Aorta (tissue), 5 donors: Measurements from ENCODE around the gene CD40. TPM values are rescaled to one million over a fixed set of nuclear protein-coding genes. Genes with fewer than 3 reads are reported as not detected.

Experiments
- ATAC-seq: fragments of 200-7000 bp; cut with Tn5 transposase; one replicate; pipeline ENCODE4 v1.9.1; 2022; ENCODE audit warnings: moderate library complexity; ENCODE audit not compliant: low FRiP score
- DNase-seq, 2 donors: peaks; one replicate each; pipeline ENCODE4 v3.0.0-alpha.2; 2020
- H3K27ac ChIP-seq, 2 donors: one replicate each; pipeline ENCODE4 v1.5.1; 2013; ENCODE audit warnings: low read length in 2 of 2, mild to moderate bottlenecking in 2 of 2, moderate library complexity in 2 of 2, control low read depth in 1 of 2, inconsistent platforms in 1 of 2, low read depth in 1 of 2
- H3K27me3 ChIP-seq, 2 donors: one replicate each; pipeline ENCODE4 v1.6.1; 2013; ENCODE audit warnings: control low read depth in 1 of 2, low read length in 1 of 2, mild to moderate bottlenecking in 1 of 2, moderate library complexity in 1 of 2; ENCODE audit not compliant: insufficient read depth in 2 of 2, control insufficient read depth in 1 of 2
- H3K36me3 ChIP-seq, 2 donors: one replicate each; pipeline ENCODE4 v1.6.1; 2013; ENCODE audit warnings: control low read depth in 1 of 2, low read length in 1 of 2, mild to moderate bottlenecking in 1 of 2; ENCODE audit not compliant: insufficient read depth in 2 of 2, control insufficient read depth in 1 of 2
- H3K4me1 ChIP-seq, 2 donors: one replicate each; pipeline ENCODE4 v1.6.1; 2013; ENCODE audit warnings: low read length in 2 of 2, control low read depth in 1 of 2, mild to moderate bottlenecking in 1 of 2, moderate library complexity in 1 of 2; ENCODE audit not compliant: insufficient read depth in 2 of 2, control insufficient read depth in 1 of 2
- H3K4me3 ChIP-seq, 2 donors: one replicate each; pipeline ENCODE4 v1.5.1; 2013; ENCODE audit warnings: low read length in 2 of 2, control low read depth in 1 of 2, mild to moderate bottlenecking in 1 of 2
- H3K9me3 ChIP-seq: one replicate; pipeline ENCODE4 v1.6.1; 2013; ENCODE audit warnings: mild to moderate bottlenecking, low read length; ENCODE audit not compliant: control insufficient read depth
- WGBS, 2 donors: extraction: QIAGEN DNeasy Blood & Tissue Kit; methylation state at CpG; one replicate each; pipeline ENCODE4 v1.1.7; 2013; 5-methylcytosine and 5-hydroxymethylcytosine counted together
- intact Hi-C, 2 donors: fragments of 100-400 bp; cut with DNase I; formaldehyde crosslinking; loops; one replicate each; pipeline versions ENCODE4 v1.14.2 to v1.15.0; 2022
- polyA plus RNA-seq, 2 donors: library from polyadenylated mRNA; stranded (reverse); fragments of 200-250 nt; gene quantifications; one replicate each; pipeline ENCODE4 v1.2.3, GENCODE V29; 2013
- total RNA-seq, 2 donors: library from RNA; stranded (reverse); fragmentation: NEBNext Ultra II Directional; extraction: Animal tissue kit (Norgen Biotek cat#: 25700); gene quantifications; one replicate each; pipeline ENCODE4 v1.2.1, GENCODE V29; 2021
- donor health status: healthy with polysubstance abuse.
- donor health status: Bipolar disorder and iron deficiency.
- donor health status: DM: no; HTN: no; CAD: no.
- donor health status: DM: no; HTN: no; CAD: no.
- donor health status: DM: yes; HTN: yes; CAD: no.

The CD40 gene
- total and polyA plus RNA-seq, 4 donors = 8.6 to 47.7 (median 28.5) TPM

DNA sequence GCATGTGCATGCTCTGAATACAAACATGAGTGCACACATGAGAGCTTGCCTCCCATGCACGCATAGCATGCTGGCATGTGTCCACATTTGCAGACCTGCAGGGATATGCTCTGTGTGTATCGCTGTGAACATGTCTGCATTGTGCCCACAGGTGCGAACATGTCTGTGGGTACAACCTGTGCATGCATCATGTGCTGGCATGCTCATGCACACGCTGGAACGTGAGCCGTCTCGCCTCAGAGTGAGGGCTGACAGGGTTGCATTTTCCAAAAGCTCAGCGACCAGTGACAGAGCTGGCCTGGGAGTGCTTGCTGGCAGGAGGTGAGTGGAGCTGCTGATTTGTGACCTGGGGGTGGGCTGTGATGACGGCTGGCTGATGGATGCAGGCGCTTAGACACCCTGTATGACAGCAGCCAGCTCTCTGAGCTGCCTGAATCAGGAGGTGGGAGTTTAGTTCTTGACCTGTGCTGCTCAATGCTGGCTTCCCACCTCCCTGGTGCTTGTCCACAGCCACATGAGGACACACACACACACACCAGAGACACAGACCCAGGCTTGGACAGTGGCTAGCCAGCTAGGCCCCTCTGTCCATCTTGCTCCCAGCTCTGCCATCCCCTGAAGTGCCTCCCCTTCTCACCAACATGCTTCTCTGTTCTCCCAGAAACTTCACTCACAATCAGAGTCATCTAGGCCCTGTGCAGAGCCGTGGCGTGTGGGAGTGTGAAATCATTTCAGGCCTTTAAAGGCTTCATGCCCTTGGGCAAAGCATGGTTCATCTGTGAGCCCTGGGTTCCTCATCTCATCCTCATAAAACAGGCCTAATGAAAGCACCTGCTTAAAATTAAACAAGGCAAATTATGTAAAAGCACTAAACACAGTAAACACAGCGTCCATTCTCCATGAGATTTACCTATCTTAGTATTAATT lies 51.4 kb downstream of the CD40 start:
- ATAC-seq = no peak
- WGBS, 2 donors = 47 to 48% methylated on average over 13 of the region's 13 CpGs
- Histone ChIP-seq H3K27me3 (no peaks in the 10 kb centered on the region), H3K36me3 (no peaks in the 10 kb centered on the region), H3K9me3 (peaks cover 2% of the 10 kb centered on the region), H3K4me1 (no peaks in the 10 kb centered on the region), H3K27ac (no peak overlapping the region), H3K4me3 (no peak overlapping the region)
- DNase-seq = no peak
- intact Hi-C loops = loop anchor here in 1 of 2 donors (10.0 kb wide), 1 partner anchor 145 kb away; the partner anchor contains the start of gene SLC12A5

DNA sequence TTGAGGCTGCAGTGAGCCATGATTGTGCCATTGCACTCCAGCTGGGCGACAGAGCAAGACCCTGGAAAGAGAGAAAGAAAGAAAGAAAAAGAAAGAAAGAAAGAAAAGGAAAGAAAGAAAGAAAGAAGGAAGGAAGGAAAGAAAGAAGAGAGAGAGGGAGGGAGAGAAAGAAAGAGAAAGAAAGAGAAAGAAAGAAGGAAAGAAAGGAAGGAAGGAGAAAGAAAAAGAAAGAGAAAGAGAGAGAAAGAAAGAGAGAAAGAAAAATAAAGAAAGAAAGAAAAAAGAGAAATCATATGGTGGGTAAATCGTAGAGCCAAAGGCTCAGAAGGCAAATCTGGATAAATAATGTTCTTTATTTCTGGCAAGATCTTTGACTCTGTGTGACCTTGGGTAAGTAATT lies 53.4 kb downstream of the CD40 start:
- DNase-seq (no peak), ATAC-seq (no peak)
- intact Hi-C loops = loop anchor here in 1 of 2 donors (10.0 kb wide), 1 partner anchor 147 kb away; the partner anchor contains the start of gene SLC12A5
- Histone ChIP-seq H3K9me3 (peaks cover 2% of the 10 kb centered on the region), H3K36me3 (no peaks in the 10 kb centered on the region), H3K27ac (no peak overlapping the region), H3K27me3 (peaks cover 0 to 4% of the 10 kb centered on the region in 2 donors), H3K4me3 (no peak overlapping the region), H3K4me1 (no peaks in the 10 kb centered on the region)
- 58 to 64% methylated on average over 2 of the region's 2 CpGs for WGBS, 2 donors

DNA sequence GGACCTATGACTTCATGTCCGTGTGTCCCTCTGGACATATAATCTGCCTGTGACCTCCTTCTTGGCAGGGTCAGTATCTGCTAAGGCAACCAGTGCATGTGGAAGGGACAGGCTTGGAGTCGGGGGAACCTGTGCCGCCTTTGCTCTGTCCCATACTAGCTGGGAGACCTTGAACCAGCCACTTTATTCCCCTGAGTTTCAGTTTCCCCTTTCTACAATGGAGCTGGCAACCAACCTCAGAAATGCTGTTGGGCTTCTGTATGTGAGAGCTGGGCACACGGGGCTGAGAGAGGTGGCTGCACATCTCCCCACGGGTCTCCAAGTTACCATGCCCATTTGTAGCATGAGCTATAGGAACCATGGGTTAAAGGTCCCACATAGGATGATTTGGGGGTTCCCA lies 53.8 kb downstream of the CD40 start:
- Histone ChIP-seq H3K36me3 (no peaks in the 10 kb centered on the region), H3K9me3 (peaks cover 2% of the 10 kb centered on the region), H3K4me1 (no peaks in the 10 kb centered on the region), H3K27ac (no peak overlapping the region), H3K4me3 (no peak overlapping the region), H3K27me3 (peaks cover 0 to 4% of the 10 kb centered on the region in 2 donors)
- WGBS, 2 donors = 50 to 53% methylated on average over 5 of the region's 5 CpGs
- intact Hi-C loops = loop anchor here in 1 of 2 donors (10.0 kb wide), 1 partner anchor 147 kb away; the partner anchor contains the start of gene SLC12A5
- ATAC-seq (no peak), DNase-seq (peak in 1 of 2 donors; percentile 10)

DNA sequence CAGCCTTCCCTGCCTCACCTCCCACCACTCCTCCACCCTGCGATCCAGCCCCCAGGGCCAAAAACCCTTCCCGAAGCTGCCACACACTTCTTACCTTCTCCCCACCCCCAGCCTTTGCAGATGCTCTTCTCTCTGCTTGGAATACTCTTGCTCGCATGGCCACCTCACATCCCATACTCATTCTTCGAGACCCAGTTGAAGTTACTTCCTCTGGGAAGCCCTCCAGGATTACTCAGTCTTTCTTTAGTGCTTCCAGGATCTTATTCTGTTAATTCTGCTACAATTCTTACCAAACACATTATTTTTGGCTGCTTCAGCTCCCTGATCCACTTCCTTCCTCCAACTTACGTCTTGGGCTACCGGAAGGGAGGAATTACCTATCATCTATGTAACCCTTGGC lies 54.3 kb downstream of the CD40 start:
- Histone ChIP-seq H3K36me3 (no peaks in the 10 kb centered on the region), H3K4me3 (no peak overlapping the region), H3K9me3 (no peaks in the 10 kb centered on the region), H3K4me1 (no peaks in the 10 kb centered on the region), H3K27me3 (peaks cover 0 to 4% of the 10 kb centered on the region in 2 donors), H3K27ac (no peak overlapping the region)
- ATAC-seq (no peak), DNase-seq (peak in 1 of 2 donors; percentile 10)
- 50 to 57% methylated on average over 6 of the region's 6 CpGs for WGBS, 2 donors
- intact Hi-C loops = loop anchor here in 1 of 2 donors (10.0 kb wide), 1 partner anchor 148 kb away; the partner anchor contains the start of gene SLC12A5

DNA sequence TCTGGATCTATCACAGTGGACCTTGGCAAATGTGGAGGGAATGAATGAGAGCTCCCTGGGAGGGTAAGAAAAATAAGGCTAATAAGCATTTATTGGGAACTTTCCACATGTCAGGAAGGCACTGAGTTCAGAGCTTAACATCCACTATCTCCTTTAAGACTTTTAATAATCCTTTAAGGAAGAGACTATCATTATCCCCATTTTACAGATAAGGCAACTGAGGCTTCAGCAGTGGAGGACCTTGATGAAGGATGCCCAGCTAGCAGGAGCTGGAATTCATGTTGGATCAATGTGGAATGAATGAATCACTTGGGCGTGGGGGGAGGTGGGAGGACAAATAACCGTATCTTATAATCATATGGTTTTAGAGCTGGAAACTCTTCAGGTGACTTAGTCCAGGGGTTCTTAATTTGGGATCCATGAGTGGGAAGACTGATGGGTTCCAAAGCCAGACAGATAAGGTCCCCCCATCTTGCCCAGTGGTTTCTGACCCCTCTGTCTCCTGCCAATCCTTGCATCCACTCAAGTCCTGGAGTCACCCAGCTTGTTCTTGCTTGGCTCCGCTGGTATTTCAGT lies 54.9 kb downstream of the CD40 start:
- Histone ChIP-seq H3K36me3 (no peaks in the 10 kb centered on the region), H3K27me3 (peaks cover 0 to 4% of the 10 kb centered on the region in 2 donors), H3K4me1 (no peaks in the 10 kb centered on the region), H3K9me3 (no peaks in the 10 kb centered on the region), H3K4me3 (no peak overlapping the region), H3K27ac (no peak overlapping the region)
- intact Hi-C loops = loop anchor here in 1 of 2 donors (10.0 kb wide), 1 partner anchor 148 kb away; the partner anchor contains the start of gene SLC12A5
- ATAC-seq (no peak), DNase-seq (no peak)
- WGBS, 2 donors = 70 to 71% methylated on average over 3 of the region's 3 CpGs

DNA sequence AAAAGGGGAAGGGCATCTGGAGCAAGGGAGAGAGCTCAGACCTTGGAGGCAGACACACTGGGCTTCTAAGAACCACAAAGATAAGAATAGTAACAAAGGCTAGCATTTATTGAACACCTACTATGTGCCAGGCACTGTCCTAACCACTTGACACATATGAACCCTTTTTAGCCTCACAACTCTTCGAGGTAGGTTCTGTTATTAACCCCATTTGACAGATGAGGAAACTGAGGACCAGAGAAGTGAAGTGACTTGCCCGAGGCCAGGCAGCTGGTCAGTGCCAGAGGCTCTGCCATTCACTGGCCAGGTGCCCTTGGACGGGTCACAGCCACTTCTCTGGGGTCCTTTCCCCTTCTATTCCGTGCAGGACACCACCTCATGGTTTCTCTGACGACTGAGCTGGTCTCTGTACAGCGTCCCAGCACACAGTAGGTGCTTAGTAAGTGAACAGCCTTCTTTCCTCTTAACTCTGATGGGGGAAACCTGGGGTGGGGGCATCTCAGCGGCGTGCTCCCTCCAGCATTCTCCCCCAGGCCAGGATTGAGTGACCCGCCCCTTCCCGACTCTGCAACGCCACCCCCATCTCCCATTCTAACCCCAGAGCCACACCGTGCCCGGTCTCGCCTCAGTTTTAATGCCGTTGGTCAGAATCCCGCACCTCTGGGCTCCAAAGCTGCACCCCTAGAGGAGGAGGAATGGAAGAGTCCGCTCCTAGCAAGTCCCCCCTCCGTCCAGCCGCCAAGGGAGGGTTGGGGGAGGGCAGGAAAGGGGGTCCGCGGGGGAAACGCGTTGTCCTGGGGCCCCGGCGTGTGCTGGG lies 55.7 kb downstream of the CD40 start:
- ATAC-seq (no peak), DNase-seq (peak in 1 of 2 donors; percentile 24)
- no peak overlapping the region for H3K4me3 ChIP-seq
- no peaks in the 10 kb centered on the region for H3K36me3 ChIP-seq
- intact Hi-C loops = loop anchor here (2.0 to 10.0 kb wide), 2 partner anchors 149 to 151 kb away; partner anchors contain the start of gene SLC12A5 (in 1 of the 2)
- 21 to 32% methylated on average over 21 to 25 of the region's 25 CpGs for WGBS, 2 donors
- H3K27me3 ChIP-seq = peaks cover 0 to 4% of the 10 kb centered on the region in 2 donors
- no peak overlapping the region for H3K27ac ChIP-seq
- H3K4me1 ChIP-seq = no peaks in the 10 kb centered on the region
- no peaks in the 10 kb centered on the region for H3K9me3 ChIP-seq

DNA sequence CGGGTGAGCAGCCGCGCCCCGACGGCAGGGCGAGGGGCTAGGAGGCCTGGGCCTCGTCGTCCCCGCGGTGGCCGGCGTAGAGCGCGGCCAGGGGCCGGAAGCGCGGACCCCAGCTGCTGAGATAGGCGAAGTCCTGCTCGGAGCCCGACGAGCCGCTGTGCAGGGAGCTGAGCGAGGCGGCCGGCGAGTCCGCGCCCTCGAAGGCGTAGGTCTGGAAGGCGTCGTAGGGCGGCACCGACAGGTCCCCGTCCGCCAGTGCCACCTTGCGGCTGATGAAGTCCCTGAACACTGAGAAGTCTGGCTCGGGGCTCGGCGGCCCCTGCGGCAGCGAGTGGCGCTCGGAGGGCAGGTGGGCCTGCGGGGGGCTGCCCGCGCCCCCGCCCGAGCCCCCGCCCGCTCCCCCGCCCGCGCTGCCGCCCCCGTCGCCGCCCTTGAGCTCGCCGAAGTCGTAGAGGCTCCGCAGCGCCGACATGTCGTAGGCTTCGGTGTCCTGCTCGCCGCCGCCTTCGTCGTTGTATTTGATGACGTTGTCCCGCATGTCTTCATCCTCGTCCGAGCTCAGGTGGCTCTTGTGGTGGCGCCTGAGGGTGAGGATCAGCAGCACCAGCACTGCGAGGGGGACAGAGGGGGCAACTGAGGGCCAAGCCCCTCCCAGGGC lies 56.5 kb downstream of the CD40 start:
- DNase-seq (peak; percentile 72 to 90), ATAC-seq (no peak)
- 3% methylated on average over 49 to 77 of the region's 77 CpGs for WGBS, 2 donors
- Histone ChIP-seq H3K27ac (no peak overlapping the region), H3K36me3 (no peaks in the 10 kb centered on the region), H3K4me3 (no peak overlapping the region), H3K9me3 (no peaks in the 10 kb centered on the region), H3K27me3 (peaks cover 0 to 4% of the 10 kb centered on the region in 2 donors), H3K4me1 (no peaks in the 10 kb centered on the region)
- intact Hi-C loops = loop anchor here (2.0 to 10.0 kb wide), 2 partner anchors 150 to 152 kb away; partner anchors contain the start of gene SLC12A5 (in 1 of the 2)
